ENCODE measurements around the gene CAMK2B.

CAMK2B gene

DNA sequence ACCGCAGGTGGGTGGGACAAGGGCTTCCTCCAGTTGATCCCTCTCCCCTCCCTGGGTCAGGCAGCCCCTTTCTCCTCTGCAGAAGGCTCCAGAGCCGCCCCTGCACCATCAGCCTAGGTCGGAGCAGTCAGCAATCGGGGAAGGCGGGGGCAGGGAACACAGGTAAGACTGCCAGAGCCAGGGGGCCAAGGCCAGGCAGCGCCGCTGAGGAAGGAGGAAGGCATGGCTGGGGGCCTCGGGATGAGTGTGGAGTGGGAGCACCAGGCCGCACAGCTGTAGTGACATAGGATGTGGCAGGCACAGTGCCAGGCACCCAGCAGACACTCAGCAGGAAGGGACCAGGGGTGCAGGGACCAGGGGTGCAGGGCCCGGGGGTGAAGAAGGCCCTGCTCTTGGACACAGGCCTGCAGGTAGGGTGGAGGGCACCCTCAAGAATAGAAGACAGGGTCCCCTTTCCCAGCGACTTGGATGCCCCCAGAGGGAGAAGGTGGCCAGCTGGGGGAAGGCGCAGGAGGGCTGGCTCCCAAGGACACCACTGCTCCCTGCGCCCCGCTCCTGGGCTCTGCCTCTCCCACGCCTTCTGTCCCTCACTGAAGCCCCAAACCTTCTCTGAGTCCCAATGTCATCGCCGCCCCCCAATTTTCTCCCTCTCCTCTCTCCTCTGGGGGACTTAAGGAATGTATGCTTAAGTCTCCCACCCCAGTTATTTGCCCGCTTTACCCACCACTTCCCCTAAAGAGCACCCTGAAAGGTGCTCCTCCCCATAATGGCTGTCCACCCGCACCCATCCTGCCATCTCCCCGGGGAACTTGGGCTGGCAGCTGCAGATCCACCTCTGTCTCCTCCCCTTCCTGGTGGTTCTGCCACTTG is 38.5 kb downstream of the CAMK2B start:
- no peak for DNase-seq (ENCODE audit: low spot score)

DNA sequence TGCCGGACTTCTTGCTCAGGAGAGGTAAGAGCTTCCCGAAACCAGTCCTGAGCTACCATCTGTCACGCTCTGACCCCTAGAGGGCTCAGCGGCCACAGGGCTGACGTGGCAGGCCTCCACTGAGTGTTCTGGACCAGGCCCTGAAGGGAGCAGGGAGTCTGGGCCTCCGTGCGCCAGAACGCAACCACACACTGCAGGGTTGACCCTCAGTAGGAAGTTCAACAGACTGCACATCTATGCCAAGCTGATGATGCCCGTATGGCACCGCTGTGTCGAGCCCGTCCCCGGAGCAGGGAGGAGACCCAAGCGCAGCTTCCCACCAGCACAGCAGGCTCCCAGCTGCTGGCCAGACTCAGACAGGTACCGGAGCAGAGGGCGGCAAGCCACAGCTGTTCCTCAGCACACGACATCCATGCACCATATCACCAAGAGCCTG is 39.2 kb downstream of the CAMK2B start:
- no peak for DNase-seq (ENCODE audit: low spot score)

DNA sequence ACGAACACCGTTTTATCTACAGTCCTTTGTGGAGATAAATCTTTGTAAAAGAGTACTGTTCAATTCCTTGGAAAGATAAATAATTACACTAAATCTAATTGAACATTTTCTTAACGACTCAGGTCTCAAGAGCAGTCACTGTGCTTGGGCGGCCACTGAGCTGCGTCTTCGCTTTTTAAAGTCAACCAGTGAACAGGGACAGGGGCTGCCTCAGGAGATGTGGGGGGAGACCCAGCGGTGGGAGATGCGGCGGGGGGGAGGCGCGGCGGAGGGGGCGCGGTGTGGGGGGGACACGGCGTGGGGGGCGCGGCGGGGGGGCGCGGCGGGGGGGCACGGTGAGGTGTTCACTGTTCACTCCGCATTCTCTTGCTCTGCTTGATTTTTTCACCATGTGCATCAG is 39.8 kb downstream of the CAMK2B start:
- no peak for DNase-seq (ENCODE audit: low spot score)

DNA sequence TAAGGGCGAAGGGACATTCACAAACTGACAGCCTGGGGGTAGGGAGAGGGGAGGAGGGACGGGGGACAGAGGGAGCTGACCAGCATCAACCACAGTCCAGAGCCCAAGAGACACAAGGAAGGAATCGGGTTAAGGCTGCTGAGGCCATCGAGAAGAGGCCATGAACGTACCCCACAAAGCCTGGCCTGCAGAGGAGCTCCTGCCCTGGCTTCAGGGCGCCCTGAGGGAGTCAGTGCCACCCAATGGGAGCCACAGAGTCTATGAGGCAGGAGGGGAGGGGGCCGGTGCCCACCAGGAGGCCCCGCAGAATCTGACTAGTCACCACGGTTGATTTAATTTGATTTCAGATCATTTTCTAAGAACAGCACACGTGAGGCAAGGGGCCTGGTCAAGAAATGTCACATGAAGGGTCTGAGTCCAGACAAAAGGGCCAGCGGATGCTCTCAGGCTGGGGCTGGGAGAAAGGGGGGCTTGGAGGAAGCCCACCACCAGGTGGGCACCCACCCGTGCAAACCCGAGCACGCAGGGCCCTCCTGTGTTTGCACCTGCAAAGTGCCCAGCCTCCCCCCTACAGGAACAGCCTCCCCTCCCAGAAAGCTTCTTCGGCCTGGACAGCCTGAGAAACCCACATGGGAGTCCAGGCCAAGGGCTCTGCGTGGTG is 40.4 kb downstream of the CAMK2B start:
- DNase-seq (ENCODE audit: low spot score) = no peak

DNA sequence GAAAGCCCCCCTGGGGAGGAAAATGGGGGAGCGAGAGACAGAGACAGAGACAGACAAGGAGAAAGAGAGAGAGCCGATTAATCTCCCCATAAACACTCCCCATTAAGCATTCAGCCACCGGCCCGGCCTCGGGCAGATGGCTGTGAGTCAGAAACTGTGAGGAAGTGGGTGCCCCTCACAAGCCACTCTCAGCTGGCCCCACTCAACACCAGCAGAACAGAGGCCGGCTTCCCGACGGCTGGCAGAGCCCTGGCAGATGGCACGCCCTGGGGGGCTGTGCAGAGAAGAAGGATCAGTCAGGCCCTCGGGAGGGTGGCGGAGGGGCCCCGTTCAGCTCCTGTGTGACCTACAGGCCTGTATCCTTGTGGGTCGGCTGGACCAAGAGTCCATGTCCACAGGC is 41.2 kb downstream of the CAMK2B start:
- no peak for DNase-seq (ENCODE audit: low spot score)

DNA sequence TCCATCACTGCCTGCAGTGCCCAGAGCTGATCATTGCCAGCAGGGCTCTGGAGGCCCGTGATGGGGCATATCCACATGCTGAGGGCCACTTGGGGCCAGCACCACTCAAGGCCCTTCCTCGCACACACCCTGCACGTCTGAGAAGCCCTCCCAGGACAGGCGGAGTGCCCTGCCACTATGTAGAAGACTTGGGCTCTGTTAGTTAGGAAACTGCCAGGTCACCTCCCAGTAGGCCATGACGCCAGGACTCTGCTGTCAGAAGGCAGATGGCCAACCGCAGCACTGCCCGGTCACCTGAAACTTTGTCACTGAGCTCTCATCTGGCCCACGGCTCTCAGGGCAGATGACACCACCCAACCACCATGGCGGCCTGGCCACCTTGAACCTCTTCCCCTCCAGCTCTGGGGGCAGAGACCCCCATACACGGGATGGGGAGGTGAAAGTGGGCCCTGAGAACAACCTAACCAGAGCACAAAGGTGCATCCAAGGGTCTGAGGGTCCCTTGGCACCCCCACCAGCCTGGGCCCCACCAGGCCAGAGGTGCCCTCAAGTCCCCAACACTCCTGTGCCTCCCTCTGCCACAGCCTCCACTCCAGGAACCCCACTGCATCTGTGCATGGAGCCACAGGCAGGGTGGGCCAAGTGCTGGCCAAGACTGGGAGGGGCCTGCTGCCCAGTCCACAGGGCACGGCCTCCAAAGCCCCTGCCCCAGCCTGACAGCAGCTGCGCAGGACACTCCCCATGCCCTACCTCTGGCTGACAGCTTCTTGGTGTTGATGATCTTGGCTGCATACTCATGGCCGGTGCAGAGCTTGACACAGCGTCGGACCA is 41.8 kb downstream of the CAMK2B start:
- DNase-seq (ENCODE audit: low spot score) = no peak

DNA sequence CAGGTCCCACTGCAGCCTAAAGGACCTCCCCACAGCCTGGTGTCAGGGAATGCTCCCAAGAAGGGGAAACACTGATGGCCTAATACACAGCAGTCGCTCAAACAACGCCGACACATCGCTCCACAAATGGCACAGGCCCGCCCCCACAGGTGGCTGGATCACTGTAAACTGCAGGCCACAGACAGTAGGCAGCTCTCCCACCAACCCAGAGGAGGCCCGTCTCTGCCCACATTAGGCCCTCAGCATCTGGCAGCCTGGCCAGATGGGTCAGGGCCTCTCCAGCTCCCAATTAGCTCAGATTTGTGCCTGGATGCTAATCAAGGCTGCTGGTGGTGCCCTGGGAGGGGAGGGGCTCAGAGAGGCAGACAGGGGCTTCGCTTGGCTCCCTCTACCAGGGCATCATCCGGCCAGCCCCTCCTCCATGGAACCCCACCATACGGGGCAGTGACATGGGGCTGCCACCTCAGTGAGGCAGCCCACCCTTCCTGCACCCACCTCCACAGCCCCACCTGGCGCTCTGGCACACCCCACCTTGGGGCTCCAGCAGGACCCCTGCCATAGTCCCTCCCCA is 42.7 kb downstream of the CAMK2B start:
- DNase-seq (ENCODE audit: low spot score) = no peak

DNA sequence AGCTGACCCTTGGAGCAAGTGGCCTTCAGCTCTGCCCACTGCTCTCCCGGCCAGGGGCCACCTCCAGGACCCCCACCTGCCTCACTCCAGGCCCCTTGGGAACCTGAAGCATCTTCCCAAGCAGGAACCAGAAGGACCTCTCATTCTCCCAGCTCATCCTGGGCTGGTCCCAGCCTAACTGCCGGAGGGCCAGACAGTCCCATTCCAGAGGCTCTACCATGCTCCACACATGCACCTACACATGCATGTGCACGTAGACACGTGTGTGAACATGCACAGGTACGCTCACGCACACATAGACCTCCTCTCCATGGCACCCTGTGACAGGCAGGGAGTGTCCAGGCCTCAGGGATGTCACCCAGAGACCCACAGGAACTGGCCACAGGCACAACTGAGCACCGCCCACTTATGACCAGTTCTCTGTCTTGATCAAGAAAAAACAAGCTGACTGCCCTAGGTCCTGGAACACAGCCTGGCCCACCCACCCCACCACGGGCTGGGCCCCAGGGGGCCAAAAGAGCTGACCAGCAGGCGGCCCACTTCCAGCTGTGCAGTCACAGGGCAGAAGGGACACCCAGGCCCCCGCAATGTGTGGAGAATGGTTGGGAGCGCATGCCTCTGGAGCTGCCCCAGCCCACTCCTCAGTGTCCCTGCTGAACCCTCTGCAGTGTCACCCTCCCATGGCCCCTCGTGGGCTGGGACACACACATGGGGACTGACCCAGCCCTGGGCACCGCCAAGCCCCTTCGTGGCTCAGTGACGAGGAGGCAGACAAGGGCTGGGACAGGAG is 43.4 kb downstream of the CAMK2B start:
- no peak for DNase-seq (ENCODE audit: low spot score)

DNA sequence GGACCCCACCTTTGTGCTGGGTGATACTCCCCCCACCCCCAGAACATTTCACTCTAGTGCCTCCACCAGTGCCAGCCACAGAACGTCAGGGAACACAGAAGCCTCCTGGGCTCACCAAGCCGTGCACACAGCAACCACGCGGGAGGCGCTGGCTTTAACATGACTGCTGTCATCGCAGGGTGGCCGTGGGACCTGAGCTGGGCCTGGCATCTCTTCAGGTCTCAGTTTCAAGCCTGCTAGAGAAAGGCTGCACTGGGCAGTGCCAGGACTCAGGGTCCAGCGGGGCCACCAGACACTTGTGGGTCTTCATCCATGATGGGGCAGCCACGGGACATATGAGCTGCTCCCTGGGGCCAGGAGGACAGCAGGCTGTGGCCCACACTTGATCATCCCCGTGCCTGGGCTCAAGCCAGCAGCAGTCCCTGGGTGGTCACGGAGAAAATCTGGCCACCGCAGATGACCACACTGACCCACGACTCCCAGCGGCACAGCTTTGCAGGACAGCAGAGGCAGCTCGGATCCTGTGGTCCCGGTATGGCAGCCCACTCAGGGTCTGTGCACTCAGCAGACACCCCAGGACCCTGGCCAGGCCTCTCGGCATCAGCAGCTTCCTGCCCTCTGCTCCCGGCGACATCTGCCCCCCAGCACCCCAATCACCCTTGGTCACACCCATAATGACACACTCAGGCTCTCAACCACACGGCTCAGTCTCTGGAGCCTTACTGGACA is 44.2 kb downstream of the CAMK2B start:
- no peak for DNase-seq (ENCODE audit: low spot score)

DNA sequence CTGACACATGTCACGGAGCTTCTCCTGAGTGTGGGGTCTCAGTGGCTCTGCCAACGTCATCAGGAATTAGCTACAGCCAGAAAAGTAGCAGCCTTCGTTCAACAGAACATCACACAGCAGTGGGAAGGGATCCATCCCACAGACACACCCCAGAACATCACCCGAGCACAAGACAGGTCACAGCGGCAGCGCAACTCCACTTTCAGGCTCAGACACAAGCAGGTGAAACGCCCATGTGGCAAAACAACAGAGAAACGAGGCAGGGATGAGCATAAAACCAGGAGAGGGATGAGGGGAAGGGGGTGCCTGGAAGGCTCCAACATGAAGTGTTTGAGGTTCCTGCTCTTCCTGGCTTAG is 44.8 kb downstream of the CAMK2B start:
- no peak for DNase-seq (ENCODE audit: low spot score)

DNA sequence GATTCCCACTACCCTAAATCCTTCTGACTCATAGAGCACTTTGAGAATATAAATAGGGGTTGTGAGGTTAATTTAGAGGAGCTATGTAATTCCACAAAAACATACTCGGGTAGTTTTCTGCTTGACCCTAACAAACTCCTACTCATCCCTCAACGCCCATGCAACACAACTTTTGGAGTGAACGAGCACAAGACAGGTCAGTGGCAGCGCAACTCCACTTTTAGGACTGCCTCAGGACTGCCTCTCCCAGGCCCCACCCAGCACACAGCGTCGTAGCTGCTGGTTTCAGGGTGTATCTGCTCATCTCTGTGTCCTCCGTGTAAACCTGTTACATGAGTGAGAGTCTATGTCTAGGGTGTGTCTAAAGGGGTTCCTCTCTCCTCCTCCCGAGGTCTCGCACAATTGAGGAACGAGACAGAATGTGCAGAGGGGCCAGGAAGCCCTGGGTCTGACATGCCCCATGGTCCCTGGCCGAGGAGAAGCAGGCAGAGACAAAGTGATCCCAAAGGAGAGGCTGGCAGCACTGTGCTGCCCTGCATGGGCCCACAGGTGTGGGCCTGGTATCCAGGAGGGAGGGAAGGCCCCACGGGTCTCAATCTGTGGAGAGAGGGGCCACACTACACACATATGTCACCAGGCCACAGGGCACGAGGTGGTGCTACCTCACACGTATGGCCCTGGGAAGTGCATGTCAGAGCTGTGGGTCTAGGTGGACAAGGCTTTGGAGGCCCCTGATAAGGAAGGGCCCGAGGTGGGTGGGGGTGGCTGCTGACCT is 45.5 kb downstream of the CAMK2B start:
- no peak for DNase-seq (ENCODE audit: low spot score)

DNA sequence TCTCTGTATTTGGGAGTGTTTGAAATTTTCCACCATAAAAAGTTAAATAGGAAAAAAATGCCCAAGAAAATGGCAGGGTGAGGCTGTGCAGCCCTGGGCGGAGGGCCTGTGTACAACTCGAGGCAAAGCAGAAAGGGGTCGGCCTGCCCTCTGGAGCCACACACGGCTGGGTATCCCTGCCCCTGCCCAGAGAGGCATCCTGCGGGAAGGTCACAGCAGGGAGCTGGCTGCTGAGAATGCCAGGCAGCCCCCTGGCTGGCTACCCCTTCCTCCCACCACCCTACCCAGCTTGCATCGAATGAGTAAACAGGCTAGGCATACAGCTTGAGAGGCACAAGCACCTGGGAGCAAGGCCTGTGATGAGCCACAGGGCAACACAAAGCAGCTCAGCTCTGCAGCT is 46.1 kb downstream of the CAMK2B start:
- DNase-seq (ENCODE audit: low spot score) = no peak

DNA sequence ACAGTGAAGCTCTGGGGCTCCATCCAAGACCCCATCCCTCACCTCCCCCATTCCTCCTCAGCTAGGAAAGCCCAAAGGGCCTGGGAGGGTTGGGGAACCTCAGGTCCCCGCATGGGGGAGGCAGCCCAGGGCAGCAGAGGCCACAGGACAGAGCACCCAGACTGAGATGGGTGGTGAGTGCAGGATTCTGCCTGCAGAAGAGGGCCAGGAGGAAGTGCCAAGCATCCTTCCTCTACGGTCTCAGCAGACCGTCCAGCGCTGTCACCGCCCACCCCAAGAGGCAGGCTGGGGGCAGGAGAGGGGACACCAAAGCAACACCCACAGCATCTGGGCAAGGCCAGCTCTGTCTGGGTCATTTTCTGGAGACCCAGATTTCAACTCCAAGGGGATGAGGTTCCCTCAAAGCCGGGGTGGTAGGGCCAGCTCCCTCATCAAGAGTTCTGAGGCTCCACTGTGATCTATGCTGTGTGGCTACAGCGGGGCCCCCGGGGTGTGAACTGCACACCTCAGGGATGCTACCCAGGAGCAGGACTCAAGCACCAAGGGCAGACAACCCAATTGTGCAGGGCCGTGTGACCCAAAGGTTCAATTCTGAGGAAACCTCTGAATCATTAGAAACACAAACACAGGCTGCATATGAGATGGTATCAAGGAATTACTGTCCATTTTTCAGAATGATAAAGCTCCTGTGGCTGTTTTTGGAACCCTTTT is 46.8 kb downstream of the CAMK2B start:
- DNase-seq (ENCODE audit: low spot score) = no peak

DNA sequence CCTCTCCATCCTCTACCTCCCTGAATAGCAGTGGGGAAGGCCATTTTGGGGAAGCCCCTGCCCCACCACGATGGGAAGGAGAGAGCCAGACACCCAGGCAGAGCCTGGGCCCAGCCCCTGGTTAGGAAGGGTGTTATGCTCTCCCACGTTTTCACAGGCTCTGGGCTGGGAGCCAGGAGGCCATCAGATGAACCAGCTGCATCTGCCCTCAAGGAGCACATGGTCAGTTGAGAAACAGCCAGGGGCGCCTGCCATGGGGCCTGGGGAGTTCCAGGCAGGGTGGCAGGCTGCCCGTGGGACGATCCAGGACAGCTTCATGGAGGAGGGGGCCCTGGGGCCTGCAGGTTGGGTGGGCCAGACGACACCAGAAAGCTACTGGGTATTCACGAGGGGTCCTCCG is 47.5 kb downstream of the CAMK2B start:
- no peak for DNase-seq (ENCODE audit: low spot score)

DNA sequence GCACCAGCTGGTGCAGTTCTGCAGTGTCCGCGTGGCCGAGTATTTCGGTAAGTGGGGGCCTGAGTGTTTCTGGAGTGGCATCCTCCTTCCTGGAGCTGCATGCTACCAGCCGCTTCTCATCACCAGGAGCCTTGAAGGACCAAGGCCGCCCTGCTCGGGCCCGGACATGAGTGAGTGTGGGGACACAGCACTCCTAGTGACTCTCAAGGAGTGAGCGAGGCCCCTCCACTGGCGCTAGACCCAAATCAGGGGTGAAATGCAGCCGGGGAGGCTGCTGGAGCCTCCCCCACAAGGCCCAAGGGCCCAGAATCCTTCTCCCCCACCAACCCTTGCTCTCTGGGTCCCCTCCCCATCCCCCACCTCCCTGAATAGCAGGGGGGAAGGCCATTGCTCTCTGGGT is 48.0 kb downstream of the CAMK2B start:
- DNase-seq (ENCODE audit: low spot score) = no peak

DNA sequence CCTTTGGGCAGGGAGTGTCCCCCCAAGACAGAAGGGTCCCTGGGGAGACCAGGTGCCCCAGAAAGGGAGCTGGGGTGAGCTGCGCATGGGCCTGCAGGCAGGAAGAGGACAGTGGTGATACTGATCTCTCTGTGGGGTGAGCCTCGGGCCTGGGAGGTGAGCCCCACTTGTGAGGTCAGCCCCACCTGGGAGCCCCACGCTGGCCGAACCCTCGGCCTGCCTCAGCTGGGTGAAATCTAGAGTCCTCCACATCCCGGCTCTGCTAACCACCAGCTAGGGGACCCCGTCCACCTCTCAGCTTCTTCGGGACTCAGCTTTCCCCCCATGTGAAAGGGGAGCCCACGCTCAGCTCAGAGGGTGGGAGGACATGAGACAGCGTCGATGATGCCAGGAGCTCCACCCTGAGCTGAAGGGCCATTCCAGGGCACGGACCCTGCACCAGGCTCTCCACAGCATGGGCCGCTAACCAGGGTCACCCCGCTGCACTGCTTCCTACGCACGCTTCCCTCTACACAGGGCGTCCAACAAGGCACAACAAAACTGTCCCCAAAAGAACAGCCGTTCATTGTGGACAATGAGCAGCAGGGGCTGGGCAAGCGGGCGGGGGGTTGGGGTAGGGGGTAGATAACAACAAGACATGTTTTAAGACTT is 48.7 kb downstream of the CAMK2B start:
- no peak for DNase-seq (ENCODE audit: low spot score)

DNA sequence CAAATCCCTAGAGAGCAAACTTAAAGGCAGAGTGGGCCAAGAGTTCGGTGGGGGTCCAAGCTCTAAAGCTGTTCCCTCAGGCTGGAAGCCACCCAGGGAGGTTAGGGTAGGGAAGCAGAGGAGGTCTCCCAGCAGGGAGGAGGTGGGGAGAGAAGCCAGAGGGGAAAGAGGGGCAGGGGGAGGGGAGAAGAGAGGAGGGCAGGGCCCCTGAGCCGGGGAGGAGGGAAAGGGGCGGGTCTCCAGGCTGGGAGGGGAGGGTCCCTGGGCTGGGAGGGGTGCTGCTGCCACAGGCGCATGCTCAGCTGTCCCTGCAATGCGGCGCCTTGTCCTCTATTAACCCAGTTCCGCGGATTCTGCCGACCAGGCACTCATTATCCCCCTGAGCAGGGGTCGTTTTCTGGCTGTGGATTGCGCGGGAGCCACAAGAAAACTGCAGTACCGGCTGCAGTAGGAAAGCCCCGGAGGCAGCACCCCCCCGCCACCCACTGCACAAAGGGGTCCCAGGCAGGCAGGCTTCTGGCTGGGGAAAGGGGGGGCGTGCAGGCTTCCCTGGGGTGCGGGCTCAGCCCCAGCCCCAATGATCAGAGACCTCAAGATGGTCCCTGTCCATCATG is 49.3 kb downstream of the CAMK2B start:
- DNase-seq (ENCODE audit: low spot score) = no peak

DNA sequence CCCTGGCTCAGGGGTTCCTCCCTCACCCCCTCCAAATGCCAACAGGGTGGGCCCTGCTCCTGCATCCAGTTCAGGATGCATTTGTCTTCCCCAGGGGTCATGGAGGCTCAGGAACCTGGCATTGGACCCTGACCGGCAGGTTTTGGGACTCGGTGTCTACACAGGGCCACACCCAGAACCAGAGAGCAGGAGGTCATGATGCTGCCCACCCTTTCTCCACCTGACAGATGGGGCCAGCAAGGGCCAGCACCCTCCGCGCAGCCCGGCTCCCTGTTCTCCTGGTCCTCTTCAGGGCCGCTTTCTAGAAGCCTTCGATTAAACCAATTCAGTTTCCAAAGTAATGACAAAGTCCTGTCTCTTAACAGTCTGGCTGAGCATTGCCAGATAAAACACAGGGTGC is 50.2 kb downstream of the CAMK2B start:
- DNase-seq (ENCODE audit: low spot score) = no peak

DNA sequence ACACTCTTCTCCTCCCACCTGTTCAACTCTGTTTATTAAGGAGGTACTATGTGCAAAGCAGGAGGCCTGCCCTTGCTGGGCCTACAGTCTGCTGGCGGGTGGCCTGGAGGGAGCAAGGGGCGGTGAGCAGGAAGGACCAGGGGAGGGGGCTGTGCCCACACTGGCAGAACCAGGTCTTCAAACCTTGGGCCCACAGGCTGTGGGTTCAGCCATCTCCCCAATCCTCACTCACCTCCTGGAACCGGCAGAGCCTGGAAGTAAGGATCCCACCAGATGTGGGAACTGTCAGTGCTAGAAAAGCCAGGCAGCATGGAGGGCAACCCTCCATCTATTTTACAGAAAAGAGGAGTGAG is 50.8 kb downstream of the CAMK2B start:
- DNase-seq (ENCODE audit: low spot score) = no peak

Data from kidney capillary endothelial cell (primary cell).